Measurements from ENCODE around the gene CHD9. TPM values are rescaled to one million over a fixed set of nuclear protein-coding genes. Genes with fewer than 3 reads are reported as not detected.

Gene CHD9
- total RNA-seq, 1 donor from 2014 or later = 119 TPM

DNA sequence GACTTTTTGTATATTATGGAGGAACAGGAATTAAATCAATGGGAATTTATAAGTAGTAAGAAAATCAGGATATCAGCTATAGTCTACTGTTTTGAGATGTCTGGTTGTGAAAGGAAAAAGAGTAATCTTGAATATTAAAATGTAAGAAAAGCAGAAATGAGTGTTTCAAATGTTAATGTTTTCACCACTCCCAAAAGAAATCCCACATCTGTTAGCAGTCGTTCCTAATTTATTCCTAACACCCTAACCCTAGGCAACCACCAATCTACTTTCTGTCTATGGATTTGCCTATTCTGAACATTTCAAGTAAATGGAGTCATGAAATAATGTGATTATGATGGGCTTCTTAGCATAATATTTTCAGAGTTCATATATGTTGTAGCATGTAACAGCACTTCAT is 133.0 kb downstream of the CHD9 start:
- no peak for DNase-seq (ENCODE audit: low spot score in 2 of 2, unreplicated experiment in 2 of 2)
- H3K9me3 Mint-ChIP-seq = peaks cover 33% of the 10 kb centered on the region

DNA sequence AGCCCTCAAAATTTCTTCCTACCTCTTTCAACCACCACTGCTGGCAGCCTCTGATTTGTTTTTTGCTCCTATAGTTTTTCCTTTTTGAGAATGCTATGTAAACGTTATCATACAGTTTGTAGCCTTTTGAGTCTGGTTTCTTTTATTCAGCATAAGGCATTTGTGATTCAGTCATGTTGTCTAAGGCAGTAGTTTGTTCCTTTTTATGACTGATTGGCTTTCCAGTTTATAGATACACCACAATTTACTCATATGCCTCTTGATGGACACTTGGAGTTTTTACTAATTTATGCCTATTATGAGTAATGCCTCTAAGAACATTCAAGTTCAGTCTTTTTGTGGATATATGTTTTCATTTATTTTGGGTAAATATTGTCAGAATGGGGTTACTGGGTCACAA is 136.6 kb downstream of the CHD9 start:
- TF ChIP-seq, protein P1, sequence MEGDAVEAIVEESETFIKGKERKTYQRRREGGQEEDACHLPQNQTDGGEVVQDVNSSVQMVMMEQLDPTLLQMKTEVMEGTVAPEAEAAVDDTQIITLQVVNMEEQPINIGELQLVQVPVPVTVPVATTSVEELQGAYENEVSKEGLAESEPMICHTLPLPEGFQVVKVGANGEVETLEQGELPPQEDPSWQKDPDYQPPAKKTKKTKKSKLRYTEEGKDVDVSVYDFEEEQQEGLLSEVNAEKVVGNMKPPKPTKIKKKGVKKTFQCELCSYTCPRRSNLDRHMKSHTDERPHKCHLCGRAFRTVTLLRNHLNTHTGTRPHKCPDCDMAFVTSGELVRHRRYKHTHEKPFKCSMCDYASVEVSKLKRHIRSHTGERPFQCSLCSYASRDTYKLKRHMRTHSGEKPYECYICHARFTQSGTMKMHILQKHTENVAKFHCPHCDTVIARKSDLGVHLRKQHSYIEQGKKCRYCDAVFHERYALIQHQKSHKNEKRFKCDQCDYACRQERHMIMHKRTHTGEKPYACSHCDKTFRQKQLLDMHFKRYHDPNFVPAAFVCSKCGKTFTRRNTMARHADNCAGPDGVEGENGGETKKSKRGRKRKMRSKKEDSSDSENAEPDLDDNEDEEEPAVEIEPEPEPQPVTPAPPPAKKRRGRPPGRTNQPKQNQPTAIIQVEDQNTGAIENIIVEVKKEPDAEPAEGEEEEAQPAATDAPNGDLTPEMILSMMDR (IDR thresholded peaks at IDR 0.05; ENCODE audit: unreplicated experiment) = no peak
- H3K27me3 Mint-ChIP-seq (ENCODE audit: low read depth) = no peaks in the 10 kb centered on the region
- H3K4me3 Mint-ChIP-seq = no peak overlapping the region
- peaks cover 20% of the 10 kb centered on the region for H3K36me3 Mint-ChIP-seq
- DNase-seq (ENCODE audit: low spot score in 2 of 2, unreplicated experiment in 2 of 2) = no peak
- H3K27ac Mint-ChIP-seq = no peak overlapping the region
- no peaks in the 10 kb centered on the region for H3K4me1 Mint-ChIP-seq
- H3K9me3 Mint-ChIP-seq = peaks cover 16% of the 10 kb centered on the region

More for the DNA sequence above, 133.0 kb downstream of the CHD9 start:
- TF ChIP-seq, protein P1 (IDR thresholded peaks at IDR 0.05; ENCODE audit: unreplicated experiment) = no peak
- Mint-ChIP-seq H3K4me1 (no peaks in the 10 kb centered on the region), H3K4me3 (no peak overlapping the region), H3K27ac (no peak overlapping the region), H3K36me3 (peaks cover 44% of the 10 kb centered on the region), H3K27me3 (ENCODE audit: low read depth) (no peaks in the 10 kb centered on the region)

DNA sequence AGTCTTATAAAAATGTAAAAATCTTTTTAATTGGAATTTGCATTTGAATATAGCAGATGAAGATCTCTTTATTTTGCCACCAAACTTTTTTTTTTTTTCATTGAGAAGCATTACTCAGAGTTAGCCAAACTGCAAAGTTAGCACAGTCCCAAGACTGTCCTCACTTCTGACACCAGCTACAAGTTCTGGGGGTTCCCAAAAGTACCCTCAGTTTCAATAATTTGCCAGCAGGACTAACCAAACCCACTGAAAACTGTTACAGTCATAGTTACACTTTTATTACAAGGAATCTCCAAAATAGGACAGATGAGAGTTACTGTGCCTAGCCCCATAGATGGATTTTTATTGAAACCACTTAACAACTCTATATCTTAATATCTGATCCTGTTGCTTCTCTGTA is 144.1 kb downstream of the CHD9 start:
- H3K27ac Mint-ChIP-seq = no peak overlapping the region
- peaks cover 10% of the 10 kb centered on the region for H3K9me3 Mint-ChIP-seq
- no peak overlapping the region for H3K4me3 Mint-ChIP-seq
- peaks cover 14% of the 10 kb centered on the region for H3K36me3 Mint-ChIP-seq
- H3K27me3 Mint-ChIP-seq (ENCODE audit: low read depth) = no peaks in the 10 kb centered on the region
- H3K4me1 Mint-ChIP-seq = no peaks in the 10 kb centered on the region
- TF ChIP-seq, protein P1 (IDR thresholded peaks at IDR 0.05; ENCODE audit: unreplicated experiment) = no peak
- DNase-seq (ENCODE audit: low spot score in 2 of 2, unreplicated experiment in 2 of 2) = no peak

DNA sequence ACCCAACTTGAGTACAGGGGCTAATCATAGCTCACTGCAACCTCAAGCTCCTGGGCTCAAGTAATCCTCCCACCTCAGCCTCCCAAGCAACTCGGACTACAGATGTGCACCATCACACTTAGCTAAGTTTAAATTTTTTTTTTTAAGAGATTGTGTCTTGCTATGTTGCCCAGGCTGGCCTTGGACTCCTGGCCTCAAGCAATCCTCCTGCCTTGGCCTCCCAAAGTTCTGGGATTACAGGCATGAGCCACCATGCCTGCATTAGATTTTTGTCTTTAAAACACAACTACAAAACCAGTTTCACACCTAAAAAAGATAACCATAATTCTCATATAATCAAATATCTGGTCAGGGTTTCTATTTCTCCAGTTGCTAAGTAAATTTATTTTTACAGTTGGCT is 147.1 kb downstream of the CHD9 start:
- peaks cover 16% of the 10 kb centered on the region for H3K36me3 Mint-ChIP-seq
- no peaks in the 10 kb centered on the region for H3K27me3 Mint-ChIP-seq (ENCODE audit: low read depth)
- no peak for DNase-seq (ENCODE audit: low spot score in 2 of 2, unreplicated experiment in 2 of 2)
- peaks cover 2% of the 10 kb centered on the region for H3K4me1 Mint-ChIP-seq
- TF ChIP-seq, protein P1 (IDR thresholded peaks at IDR 0.05; ENCODE audit: unreplicated experiment) = no peak
- H3K27ac Mint-ChIP-seq = no peak overlapping the region
- H3K9me3 Mint-ChIP-seq = peaks cover 10% of the 10 kb centered on the region
- H3K4me3 Mint-ChIP-seq = no peak overlapping the region

DNA sequence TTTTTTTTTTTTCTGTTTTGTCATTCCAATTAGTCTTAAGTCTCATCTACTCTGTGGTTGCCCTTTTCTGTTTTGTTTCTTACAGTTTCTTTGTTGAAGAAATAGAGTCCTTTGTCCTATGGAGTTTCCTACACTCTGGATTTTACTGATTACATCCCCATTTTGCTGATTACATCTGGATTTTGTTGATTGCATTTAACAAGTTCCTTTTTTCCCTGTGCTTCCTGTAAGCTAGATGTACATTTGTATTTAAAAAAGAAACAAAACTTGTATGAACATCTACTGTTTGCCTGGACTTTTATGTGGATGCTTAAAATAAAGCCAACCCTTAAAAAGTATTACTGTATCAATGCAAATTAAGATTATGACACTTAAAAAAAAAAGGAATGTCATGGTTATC is 147.6 kb downstream of the CHD9 start:
- peaks cover 16% of the 10 kb centered on the region for H3K36me3 Mint-ChIP-seq
- H3K27ac Mint-ChIP-seq = no peak overlapping the region
- no peak for DNase-seq (ENCODE audit: low spot score in 2 of 2, unreplicated experiment in 2 of 2)
- H3K27me3 Mint-ChIP-seq (ENCODE audit: low read depth) = no peaks in the 10 kb centered on the region
- peaks cover 5% of the 10 kb centered on the region for H3K4me1 Mint-ChIP-seq
- H3K9me3 Mint-ChIP-seq = peaks cover 10% of the 10 kb centered on the region
- TF ChIP-seq, protein P1 (IDR thresholded peaks at IDR 0.05; ENCODE audit: unreplicated experiment) = no peak
- no peak overlapping the region for H3K4me3 Mint-ChIP-seq

Measured in mesothelial cell of epicardium (in vitro differentiated cells).